Diencephalon (tissue), 1 donor: Measurements from ENCODE around the gene ORM2. TPM values are rescaled to one million over a fixed set of nuclear protein-coding genes. Genes with fewer than 3 reads are reported as not detected.

ENCODE experiments used
- total RNA-seq: library from RNA; depleted of rRNA; stranded (reverse); fragments of >200 nt; gene quantifications from one replicate; pipeline ENCODE4 v1.2.3, GENCODE V29; 2014

The ORM2 gene
- not detected for total RNA-seq

DNA sequence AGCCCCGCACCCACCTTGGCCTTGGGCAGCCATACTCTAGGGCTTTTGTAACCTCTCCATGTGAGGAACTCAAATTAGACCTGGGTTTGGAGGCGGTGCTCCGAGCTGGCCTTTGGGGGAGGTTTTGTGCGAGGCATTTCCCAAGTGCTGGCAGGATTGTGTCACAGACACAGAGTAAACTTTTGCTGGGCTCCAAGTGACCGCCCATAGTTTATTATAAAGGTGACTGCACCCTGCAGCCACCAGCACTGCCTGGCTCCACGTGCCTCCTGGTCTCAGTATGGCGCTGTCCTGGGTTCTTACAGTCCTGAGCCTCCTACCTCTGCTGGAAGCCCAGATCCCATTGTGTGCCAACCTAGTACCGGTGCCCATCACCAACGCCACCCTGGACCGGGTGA is at the start of gene ORM2:
Gene ORM2, plus strand, starts transcription at position 245 of the 398 bp plus-strand sequence. Its CDS starts 36 bp downstream, at position 281.

GRCh38 chr9:114322831-114323531 is 6.7 kb upstream of the ORM2 start, which contains the start of gene ORM1:
TSS of gene ORM1 (plus strand) at chr9:114323098. CDS start at chr9:114323134, 36 bp downstream.

Other genes starting within 250 kb of the ORM2 start
- 0.92 TPM for gene KIF12, start 230.6 kb upstream of the ORM2 start, total RNA-seq
- 1.6 TPM for gene COL27A1, start 174.3 kb upstream of the ORM2 start, total RNA-seq
- gene ORM1, start 6.8 kb upstream of the ORM2 start, total RNA-seq = not detected
- 11.1 TPM for gene AKNA, start 58.1 kb downstream of the ORM2 start, total RNA-seq
- 5.8 TPM for gene WHRN, start 175.6 kb downstream of the ORM2 start, total RNA-seq